ENCODE results near the gene RPS6KB2. TPM values are rescaled to one million over a fixed set of nuclear protein-coding genes. Genes with fewer than 3 reads are reported as not detected.
A peak's percentile ranks its signal among the peaks of the same experiment; 100 is the strongest.

RPS6KB2 gene
- total and polyA plus RNA-seq, 10 of the 15 experiments (the other 5 are each of a cell fraction or from before 2014, with no cell fraction given) = 0.39 to 101 (median 58.4) TPM

DNA sequence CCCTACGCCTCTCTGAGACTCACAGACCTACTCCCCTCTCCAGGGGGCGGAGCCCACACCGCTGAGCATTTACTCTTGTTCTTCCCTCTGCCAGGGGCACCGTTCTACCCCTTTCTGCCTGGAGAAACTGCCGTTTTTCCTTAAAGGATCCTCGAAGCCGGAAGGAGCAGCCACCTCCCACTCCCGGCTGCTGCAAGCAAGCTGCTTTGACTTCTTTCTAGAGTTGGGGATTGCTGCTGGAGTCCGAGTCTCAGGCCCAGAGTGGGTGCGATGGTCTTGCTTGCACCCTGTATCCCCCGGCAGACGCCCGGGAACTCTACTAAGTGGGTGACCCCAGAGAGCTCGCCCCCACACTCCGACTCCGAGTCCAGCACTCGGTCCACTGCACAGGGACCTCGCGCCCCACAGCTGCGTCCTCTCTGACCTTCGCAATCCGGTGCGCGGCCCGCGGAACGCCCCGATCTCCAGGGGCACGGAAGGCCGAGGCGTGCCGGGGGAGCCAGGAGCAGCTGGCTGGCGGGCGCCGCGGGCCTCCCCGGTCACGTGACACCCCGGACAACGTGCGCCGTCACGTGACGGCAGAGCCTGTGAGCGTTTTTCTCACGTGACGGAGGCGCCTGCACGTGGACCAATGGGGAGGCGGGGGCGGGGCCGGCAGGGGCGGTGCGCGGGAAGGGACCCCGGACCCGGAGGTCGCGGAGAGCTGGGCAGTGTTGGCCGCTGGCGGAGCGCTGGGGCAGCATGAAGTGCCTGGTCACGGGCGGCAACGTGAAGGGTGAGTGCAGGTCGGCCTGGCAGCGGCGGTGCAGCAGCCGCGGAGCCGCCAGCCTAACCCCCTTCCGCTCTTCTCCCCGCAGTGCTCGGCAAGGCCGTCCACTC, 36.8 kb upstream of the RPS6KB2 start, which contains the start of gene RAD9A (continued):
- no peak for TF ChIP-seq E4F1 (IDR thresholded peaks at IDR 0.05; ENCODE audit: borderline replicate concordance, partially characterized antibody)
- TF ChIP-seq IKZF1 (conservative IDR thresholded peaks at IDR 0.05) = peak; percentile 82
- TF ChIP-seq RELA (IDR thresholded peaks at IDR 0.05; ENCODE audit: borderline replicate concordance, partially characterized antibody) = peak; percentile 99
- TF ChIP-seq HDGF (IDR thresholded peaks at IDR 0.05) = no peak
- TF ChIP-seq ZNF687 (IDR thresholded peaks at IDR 0.05) = peak; percentile 89
- TF ChIP-seq LARP7 (IDR thresholded peaks at IDR 0.05) = peak; percentile 86
- no peak for TF ChIP-seq CEBPB (IDR thresholded peaks at IDR 0.05; ENCODE audit: borderline replicate concordance in 1 of 2, low read depth in 2 of 2, low read length in 2 of 2)
- TF ChIP-seq ZSCAN29 (IDR thresholded peaks at IDR 0.05) = no peak
- TF ChIP-seq, protein P1, sequence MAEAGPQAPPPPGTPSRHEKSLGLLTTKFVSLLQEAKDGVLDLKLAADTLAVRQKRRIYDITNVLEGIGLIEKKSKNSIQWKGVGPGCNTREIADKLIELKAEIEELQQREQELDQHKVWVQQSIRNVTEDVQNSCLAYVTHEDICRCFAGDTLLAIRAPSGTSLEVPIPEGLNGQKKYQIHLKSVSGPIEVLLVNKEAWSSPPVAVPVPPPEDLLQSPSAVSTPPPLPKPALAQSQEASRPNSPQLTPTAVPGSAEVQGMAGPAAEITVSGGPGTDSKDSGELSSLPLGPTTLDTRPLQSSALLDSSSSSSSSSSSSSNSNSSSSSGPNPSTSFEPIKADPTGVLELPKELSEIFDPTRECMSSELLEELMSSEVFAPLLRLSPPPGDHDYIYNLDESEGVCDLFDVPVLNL (IDR thresholded peaks at IDR 0.05; ENCODE audit: low read depth, low read length) = peak; percentile 84
- TF ChIP-seq GATAD2B (conservative IDR thresholded peaks at IDR 0.05; ENCODE audit: low read depth) = peak; percentile 66; the same call in 1 of the 2 replicates
- TF ChIP-seq, protein P2, sequence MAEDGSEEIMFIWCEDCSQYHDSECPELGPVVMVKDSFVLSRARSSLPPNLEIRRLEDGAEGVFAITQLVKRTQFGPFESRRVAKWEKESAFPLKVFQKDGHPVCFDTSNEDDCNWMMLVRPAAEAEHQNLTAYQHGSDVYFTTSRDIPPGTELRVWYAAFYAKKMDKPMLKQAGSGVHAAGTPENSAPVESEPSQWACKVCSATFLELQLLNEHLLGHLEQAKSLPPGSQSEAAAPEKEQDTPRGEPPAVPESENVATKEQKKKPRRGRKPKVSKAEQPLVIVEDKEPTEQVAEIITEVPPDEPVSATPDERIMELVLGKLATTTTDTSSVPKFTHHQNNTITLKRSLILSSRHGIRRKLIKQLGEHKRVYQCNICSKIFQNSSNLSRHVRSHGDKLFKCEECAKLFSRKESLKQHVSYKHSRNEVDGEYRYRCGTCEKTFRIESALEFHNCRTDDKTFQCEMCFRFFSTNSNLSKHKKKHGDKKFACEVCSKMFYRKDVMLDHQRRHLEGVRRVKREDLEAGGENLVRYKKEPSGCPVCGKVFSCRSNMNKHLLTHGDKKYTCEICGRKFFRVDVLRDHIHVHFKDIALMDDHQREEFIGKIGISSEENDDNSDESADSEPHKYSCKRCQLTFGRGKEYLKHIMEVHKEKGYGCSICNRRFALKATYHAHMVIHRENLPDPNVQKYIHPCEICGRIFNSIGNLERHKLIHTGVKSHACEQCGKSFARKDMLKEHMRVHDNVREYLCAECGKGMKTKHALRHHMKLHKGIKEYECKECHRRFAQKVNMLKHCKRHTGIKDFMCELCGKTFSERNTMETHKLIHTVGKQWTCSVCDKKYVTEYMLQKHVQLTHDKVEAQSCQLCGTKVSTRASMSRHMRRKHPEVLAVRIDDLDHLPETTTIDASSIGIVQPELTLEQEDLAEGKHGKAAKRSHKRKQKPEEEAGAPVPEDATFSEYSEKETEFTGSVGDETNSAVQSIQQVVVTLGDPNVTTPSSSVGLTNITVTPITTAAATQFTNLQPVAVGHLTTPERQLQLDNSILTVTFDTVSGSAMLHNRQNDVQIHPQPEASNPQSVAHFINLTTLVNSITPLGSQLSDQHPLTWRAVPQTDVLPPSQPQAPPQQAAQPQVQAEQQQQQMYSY (CRISPR knock-in tag; IDR thresholded peaks at IDR 0.05) = peak; percentile 93
- peak; percentile 83 for TF ChIP-seq CREB1 (IDR thresholded peaks at IDR 0.05; ENCODE audit: low read depth)
- no peak for TF ChIP-seq KAT2A (conservative IDR thresholded peaks at IDR 0.05; ENCODE audit: control insufficient read depth, low read depth, low read length)
- TF ChIP-seq BMI1 (IDR thresholded peaks at IDR 0.05; ENCODE audit: borderline replicate concordance) = no peak
